Stimulated activated CD8-positive, alpha-beta memory T cell treated with anti-CD3 and anti-CD28 coated beads, Interleukin-2, amount 100 ng/mL, for 48 hours (primary cell): ENCODE measurements around the gene MMAB.

Experiments
- DNase-seq, 2 donors: peaks; one replicate each; pipeline ENCODE4 v3.0.0-alpha.2; 2020; ENCODE audit warnings: low read depth in 2 of 2

The MMAB gene

DNA sequence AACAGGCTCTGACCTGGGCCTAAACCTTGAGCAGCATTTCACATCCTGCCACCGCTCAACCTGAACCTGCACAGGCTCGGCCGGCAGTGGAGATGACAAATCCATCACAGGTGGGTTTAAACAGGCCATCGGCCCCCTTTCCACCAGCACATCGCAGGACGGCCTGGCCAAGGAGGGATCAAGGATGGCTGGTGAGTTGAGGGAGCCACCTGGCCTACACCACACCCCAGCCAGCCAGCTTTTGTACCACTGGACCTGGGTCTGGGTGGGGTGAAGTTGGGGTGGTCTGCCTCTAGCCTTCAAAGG is 14.2 kb downstream of the MMAB start:
- no peak for DNase-seq

DNA sequence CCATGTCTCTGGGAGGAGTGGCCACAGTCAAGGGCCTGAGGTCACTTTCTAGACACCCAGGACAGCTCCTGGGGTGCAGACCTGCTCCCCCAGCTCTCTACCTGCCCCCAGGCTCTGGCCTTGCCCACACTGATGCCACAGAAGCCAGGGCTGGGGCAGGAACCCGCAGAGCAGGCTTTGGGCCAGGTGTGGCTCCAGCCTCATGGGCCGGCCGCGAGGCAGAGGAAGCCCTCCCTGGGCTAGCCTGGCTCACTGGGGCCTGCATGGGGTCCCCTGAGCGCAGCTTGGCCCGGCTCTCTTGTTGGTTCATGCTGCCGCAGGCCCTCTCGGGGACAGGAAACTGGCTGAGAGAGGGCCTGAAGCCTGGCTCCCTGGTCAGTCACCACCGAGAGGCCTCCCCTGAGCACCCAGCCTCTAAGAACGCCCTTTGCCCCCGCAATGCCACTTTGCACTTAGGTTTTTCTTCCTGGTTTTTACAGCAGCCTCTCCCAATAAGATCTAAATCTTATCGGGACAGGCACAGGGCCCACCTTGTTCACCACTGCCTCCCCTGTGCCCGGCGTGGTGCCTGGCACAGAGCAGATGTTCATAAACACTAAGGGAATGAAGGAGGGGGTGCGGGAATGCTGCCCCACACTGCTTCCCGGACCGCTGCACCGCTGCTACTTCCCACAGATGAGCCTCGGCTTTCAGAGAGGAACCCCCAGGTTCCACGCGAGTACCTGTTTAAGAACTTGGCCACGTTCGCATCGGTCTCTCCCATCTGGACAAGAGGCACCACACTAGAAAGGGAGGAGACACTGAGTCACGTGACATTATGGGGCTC is 14.7 kb downstream of the MMAB start:
- no peak for DNase-seq

DNA sequence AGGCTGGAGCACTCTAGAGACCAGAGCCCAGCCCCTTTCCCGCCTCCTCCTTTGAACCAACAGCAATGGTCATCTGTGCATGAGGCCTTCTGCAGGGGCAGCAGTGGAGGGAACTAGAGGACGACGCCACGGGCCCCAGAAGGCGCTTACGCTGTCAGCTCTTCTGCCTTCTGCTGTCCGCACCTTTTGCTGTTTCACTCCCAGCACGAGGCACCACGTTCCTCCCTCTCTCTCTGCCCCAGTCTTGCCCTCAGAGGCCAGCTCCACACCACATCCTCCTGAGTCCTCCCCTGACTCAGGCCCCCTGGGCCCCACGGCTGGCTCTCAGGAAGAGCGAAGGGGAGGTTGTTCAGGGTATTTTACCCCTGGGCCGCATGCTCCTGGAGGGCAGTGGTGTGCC is 15.5 kb downstream of the MMAB start:
- no peak for DNase-seq

DNA sequence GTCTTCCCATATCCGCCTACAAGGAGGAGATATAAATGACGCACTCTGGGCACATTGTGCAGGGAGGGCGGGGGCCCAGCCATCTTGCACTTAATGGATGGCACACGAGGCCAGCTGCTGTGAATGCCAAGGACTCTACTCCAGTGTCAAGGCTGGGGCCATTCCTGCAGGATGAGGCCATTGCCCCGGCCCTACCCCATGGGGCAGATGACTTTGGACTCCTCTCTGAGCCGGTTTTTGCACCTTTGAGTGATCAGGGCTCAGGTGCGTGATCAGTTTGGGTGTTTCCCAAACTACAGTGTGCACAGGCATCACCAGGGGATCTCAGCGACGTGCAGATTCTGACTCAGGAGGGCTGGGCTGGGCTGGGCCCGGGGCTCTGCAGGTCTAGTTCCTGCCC is 16.1 kb downstream of the MMAB start:
- DNase-seq = no peak

DNA sequence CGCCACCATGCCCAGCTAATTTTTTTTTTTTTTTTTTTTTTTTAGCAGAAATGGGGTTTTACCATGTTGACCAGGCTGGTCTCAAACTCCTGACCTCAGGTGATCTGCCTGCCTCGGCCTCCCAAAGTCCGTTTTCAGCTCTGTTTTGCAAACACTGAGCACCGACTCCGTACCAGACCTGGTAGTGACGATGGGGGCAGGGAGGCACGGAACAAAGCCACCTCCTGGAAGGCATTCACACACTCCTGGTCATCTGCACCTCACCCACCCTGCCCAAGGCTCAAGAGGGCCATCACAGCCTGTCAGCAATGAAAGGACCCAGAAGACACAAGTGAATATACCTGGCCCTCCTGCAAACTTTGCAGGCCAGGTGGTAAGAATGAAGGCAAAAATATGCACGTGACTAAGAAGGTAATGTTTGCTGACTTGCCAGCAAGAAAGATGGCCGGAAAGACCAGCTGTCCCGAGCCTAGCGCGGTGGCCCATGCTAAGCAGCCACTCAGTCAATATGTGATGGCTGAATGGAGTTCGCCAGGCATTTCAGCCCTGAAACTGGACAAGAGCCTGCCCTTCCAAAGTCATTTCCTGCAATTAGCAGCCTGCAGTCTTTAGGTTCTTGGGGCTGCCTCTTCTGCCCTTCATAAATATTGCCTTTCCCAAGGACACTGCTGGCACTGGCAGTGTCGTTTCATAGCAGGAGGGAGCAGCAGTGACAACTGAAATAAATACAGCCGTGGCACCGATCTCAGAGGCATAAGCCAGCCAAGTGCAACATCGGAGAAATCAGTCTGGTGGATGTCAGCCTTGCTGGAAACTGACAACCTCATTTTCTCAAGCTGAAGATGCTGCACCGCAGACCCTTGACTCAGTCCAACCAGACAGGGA is 17.6 kb downstream of the MMAB start:
- no peak for DNase-seq

DNA sequence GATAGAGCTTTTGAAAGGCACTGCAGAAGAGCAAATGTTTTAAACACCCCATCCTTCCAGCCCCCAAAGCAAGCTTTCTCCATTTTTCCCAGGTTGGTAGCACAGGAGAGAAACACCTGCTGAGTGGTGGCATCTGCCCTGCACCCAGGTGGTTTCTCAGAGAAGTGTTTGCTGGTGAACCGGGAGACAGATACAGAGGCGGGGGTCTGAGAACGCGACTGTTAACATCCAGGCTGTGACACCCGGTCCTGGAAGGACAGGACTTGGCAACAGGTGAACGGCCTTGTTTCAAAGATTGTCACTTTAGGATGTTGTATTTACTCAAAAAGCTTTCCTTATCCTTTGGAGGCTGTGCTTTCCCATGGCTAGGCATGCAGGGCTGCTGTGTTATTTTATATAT is 18.5 kb downstream of the MMAB start:
- DNase-seq = no peak

DNA sequence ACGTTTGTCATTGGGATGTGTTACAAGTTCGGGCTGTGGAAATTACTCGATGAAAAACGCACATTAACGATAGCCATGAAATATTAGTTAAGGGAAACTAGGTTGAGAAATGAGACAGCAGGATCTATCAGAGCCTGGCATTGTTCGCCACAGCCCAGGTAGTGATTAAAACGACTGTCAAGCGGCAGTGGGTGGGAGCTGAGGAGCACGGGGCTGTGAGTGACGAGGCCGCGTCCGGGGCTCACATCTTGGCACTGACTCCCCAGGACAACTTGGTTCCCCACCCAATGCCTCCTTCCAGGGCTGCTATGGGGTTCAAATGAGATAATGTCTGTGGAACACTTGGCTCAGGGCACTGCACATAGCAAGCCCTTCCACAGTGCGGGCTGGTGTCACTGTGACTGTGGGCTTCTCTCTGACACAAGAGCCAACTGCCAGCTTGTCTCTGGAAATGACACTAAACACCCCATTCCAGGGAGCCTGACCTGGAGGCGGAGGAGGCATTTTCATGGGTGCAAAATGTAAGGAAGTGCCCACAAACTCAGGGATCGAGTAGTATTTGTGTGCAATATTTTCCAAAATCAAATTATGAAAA is 19.3 kb downstream of the MMAB start:
- no peak for DNase-seq

DNA sequence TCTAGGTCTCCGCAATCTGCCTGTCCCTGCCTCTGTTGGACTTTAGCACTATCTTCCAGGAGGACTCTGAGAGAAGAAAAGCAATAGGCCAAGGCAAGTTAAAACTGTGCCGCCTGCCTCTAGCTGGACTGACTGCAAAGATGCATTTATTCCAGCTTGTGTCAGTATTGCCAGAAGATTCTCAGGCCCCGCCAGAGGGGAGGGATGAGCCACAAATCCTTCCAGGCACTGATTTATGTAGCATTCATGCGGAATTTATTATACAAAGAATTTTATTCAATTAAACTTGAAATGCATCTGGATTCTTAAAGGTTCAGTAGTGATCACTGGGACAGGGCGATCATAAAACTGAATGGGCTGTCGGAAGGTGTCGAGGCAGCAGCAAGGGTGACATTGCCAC is 19.8 kb downstream of the MMAB start:
- no peak for DNase-seq

DNA sequence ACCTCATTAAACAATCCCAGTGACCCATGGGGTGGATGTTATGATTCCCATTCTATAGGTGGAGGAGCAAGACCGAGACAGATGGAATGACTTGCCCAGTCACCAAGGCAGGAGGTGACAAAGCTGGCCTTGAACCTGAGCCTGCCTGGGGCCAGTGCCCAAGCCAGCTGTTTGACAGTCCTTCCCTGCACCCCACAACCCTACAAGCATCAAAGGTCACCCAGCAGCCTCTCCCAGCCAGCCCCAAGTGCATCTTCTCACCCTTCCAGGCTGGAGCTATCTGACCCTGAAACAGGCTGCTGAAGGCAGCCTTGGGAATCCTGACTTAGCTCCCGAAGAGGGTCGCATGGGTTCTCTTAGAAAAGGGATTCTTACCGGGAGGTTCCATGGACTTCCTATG is 20.3 kb downstream of the MMAB start:
- no peak for DNase-seq

DNA sequence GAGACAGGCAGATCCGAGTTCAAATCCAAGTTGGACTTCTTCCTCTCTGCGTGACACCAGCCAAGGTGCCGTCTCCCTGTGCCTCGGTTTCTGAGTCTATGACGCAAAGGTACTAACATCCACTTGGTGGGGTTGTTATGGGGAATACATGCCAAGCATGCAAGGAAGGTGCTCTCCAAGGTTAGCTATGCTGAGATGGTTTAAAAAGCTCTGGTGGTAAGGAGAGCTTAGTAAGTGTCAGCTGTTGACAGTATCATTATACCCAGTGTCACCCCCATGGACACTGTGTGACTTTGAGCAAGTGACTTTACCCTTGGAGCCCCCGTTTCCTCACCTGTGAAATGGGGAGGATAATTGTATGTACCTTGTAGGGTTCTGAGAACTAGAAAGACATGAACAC is 22.2 kb downstream of the MMAB start:
- no peak for DNase-seq

DNA sequence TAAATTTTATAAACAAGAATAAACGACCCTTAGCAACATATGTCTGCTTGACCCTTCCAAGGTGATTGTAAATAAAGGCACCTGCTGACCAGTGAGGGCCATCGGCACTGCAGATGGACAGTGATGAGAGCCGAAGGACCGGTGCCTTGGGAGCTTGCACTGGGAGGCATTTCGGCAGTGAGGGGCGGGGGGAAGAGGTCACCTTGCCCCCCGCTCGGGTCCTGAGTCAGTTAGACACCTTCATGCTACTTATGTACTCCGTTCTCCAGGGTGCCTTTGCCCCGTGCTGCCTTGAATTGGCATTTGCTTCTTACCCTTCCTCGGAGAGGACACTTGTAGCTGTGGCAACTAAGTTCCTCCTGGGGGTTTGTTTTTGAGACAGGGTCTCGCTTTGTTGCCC is 23.0 kb downstream of the MMAB start:
- DNase-seq = no peak

DNA sequence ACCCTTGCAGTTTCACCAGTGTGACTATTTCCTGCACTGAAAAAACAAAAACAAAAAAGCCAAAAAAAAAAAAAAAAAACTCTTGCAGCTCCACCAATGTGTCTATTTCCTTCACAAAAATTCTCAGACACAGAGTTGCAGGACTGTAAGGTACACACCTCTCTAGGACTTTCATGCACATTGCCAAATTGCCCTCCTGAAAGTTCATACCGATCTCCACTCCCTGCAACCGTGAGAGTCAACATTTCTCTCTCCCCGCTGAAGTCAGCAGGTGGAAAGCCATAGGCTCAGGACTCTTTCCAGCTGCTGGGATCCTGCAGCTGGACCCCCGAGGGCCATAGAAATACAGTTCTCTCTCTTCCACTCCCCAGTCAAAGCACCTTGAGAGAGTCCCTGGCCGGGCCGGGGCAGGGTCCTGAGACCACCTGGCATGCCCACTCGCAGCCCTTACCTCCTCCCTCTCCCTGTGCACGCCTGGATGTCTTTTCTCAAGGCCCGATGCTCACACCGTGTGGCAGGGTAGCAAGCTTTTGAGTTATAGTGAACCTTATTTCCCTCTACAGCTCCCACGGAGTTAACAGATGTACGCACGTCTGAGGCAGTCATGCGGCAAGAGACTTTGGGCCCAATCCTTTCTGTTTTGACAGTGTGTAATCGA is 23.6 kb downstream of the MMAB start:
- no peak for DNase-seq

DNA sequence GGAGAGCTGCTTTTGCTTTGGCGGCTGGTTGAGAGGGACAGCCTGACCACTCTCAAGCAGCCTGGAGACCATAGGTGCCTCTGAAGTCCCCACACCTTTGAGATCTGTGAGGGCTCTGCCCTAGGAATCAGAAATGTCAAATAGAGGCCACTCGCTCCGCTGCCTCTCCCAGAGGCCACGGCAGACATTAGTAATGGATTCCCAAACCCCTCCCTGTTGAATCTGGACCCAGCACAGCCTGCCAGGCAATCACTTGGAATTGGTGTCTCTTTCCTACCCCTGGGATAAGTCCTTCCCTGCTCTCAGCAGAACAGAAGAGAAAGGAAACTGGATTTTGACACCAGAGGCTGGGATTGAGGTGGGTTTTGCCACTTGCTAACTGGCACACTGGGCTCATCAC is 25.0 kb downstream of the MMAB start:
- no peak for DNase-seq

DNA sequence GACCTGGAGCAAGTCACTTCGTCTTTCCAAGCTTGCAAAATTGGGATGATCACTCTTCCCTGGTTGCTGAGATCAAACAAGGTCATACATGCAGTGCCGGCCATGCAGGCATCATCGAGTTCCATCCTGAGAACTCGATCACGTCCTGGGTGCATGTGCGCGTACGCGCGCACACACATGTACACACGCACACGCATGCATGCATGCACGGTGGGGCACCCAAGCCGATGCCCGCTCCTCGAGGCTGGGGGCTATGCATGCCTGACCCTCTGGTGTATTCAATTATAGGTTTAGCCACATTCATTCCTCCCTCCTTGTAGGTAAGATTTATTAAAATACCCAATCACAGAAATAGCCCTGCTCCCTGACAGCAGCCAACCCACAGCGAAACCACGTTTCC is 26.0 kb downstream of the MMAB start:
- no peak for DNase-seq

DNA sequence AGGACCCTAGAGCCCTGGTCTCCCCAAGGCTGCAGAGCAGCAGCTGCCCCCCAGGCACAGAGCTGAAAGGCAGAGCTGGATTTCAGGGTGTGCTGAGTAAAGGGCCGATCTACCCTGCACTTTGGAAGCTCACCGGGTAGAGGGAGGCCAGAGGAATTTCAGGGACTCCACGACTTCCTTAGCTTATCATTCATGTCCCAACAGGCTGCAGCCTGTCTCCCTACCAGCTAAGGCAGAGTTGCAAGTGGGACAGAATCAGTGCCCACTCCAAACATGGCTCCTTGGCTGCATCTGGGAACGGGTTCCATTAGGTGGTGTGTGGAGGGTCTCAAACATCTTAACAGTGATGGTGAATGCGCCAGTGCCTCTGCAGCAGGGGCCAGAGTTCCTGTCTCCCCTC is 27.5 kb downstream of the MMAB start:
- DNase-seq = no peak

DNA sequence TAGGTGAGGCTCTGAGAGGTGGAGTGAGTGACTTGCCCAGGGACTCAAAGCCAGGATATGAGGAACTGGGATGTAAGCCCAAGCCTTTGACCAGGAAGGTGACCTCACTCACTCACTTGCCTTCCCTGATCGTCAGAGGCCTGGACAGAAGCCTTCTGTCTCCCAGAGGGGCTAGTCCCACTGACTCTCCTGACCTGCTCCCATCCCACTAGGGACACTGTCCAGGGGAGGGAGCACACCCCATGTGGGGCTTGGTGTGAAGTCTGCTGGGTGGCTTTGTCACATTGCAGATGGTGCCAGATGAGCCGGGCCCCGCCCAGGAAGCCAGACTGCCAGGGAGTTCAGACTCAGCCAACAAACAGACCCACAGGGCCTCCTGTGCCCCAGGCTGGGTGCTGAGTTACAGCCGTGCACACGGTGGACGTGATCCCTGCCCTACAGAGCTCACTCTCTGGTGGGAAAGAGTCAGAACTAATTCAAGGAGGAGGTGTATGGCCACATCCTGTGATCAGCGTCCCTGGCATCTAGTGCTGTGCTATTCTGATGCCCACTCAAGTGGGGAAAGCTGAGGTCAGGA is 28.3 kb downstream of the MMAB start:
- no peak for DNase-seq

DNA sequence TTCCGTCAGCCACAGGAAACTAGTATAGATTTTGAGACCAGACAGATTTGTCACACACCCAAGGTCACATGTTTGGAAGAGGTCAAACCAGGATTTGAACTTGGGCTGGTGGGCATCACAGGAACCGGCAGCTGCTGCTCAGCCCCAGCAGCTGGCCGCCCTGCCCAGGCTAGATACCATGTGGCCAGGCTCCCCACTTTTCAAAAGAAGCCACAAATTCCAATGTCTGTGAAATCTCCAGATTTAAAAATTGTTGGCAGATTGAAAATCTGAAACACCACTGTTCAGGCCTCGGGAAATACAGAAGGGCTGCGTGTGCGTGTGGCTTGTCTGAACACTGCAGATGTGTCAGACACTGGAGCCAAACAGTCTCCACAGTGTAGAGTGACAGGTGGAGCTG is 30.4 kb downstream of the MMAB start:
- DNase-seq = no peak

DNA sequence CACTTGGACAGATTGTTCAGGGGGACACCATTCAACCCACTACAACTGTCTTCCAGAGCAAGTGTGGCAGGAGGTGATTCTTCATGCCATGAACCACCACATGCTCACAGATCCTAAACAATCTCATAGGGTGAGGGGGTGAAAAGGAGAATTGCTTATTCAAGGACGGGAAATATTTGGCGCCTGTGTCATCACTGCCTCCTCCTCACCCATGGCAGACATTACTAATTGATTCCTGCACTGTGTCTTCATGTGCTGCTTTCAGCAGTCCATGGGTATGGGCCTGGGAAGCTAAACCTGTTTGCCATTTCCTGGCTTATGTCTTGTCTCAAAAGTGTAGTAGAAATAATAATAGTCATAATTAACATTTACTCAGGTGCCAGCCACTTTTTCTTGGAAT is 31.3 kb downstream of the MMAB start:
- no peak for DNase-seq

DNA sequence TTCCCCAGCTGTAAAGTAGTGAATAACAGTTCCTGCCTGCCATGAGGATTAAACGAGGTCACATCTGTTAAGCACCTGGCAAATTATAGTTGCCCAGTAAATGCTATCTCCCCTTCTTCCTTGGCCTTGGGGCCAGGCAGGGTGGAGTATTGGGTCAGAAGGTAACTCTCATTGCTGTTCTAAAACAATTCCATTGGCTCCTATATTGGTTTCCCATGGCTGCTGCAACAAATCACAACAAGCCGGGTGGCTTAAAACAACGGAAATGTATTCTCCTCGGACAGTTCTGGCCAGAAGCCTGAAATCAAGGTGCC is 31.9 kb downstream of the MMAB start:
- no peak for DNase-seq

DNA sequence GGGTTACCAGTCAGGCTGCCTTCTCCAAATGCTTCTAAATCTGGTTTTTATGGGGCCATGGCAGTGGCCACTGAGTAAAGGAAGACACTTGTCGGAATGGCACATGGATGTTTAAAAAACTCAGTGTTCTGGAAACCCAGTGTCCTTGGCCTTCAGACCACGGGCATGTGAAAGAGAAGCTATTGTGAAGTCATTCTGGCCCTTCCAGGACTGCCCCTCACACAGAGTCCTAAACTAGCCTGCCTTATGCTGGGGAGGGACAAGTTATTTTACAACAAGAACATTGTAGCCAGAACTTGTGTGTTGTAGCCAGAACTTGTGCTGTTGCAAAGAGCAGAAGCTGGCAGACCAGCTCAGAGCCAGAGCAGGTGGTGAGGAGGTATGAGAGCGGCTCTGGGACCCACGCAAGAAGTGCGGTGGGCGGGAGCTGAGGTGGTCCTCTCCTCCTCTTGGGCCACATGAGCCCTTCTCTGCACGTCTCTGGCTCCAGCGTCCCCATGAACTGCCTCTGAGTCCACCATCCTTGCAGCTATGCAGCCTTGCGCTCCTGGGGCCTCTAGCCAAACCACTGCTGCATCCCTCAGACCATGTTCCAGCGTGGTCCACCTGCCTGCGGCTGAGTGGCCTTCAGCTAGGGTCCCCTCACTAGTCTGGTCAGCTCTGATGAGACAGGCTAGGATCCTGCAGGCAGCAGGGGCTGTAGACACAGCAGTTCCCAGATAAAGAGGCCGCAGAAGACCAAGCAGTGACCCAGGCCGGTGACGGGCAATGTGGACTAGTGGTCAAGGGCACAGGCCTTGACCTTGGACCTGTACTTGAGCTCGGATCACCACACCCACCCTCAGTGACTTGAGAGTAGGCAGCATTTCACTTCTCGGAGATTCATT is 32.5 kb downstream of the MMAB start:
- no peak for DNase-seq

DNA sequence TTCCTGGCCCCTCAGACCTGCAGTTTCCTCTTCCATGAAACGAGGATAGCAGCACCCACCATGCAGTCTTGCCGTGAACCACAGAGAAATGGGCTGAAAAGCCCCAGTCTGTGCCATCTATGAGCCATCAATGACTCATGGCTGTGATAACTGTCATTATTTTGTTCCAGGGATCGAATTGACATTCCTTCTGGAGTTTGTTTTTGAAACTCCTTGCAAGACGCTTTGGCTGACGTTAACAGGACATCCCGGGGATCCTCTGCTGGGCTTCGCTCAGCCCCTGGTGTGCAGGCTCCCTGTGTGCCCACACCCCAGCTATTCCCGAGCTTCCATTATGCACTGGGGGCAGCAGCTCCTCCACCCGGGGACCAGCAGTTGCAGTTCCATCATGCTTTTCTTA is 33.8 kb downstream of the MMAB start:
- DNase-seq = no peak
